IPS DF 6.9 (cell line): ENCODE results near the gene EMSY.

Source experiments
- DNase-seq: peaks from one replicate; pipeline ENCODE4 v3.0.0-alpha.2; 2013; ENCODE audit warnings: low read depth, low spot score
- H3K27ac ChIP-seq: one replicate; pipeline ENCODE4 v1.5.1; 2013; ENCODE audit warnings: low read length, control low read depth
- H3K27me3 ChIP-seq: 2 replicates; pipeline ENCODE4 v1.6.1; 2013; ENCODE audit warnings: mild to moderate bottlenecking, low read length; ENCODE audit not compliant: control insufficient read depth, insufficient read depth
- H3K36me3 ChIP-seq: 2 replicates; pipeline ENCODE4 v1.6.1; 2013; ENCODE audit warnings: low read length; ENCODE audit not compliant: control insufficient read depth, insufficient read depth
- H3K4me1 ChIP-seq: 2 replicates; pipeline ENCODE4 v1.6.1; 2013; ENCODE audit warnings: low read length; ENCODE audit not compliant: control insufficient read depth, insufficient read depth
- H3K4me3 ChIP-seq: 2 replicates; pipeline ENCODE4 v1.5.1; 2013; ENCODE audit warnings: mild to moderate bottlenecking, low read length
- H3K9me3 ChIP-seq: 2 replicates; pipeline ENCODE4 v1.6.1; 2013; ENCODE audit warnings: low read length, inconsistent platforms; ENCODE audit not compliant: control insufficient read depth, insufficient read depth
- WGBS: extraction: QIAGEN DNeasy Blood & Tissue Kit; methylation state at CpG from one replicate; pipeline ENCODE4 v1.1.7; 2013; ENCODE audit warnings: mixed read lengths, missing lambda C conversion rate; ENCODE audit not compliant: insufficient read length, insufficient coverage; 5-methylcytosine and 5-hydroxymethylcytosine counted together

The EMSY gene

DNA sequence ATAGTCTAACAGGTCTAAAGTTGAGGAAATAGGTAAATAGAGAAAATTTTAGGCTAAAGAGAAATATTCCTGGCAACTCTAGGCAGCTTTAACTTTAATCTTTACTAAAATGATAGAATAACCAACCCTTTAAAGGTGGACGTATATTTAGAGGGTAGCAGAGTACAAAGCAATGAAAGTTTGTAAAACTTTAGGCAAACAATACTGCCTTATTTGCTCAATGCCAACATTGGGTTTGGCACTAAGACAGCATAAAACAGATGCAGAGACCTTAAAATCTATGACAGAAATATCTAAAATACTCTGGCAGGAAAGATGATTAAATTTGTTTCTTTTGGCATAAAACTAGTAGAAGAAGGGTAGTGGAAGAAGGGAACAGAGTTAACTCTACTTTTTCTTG lies 70.7 kb downstream of the EMSY start:
- WGBS = no CpG with 5 or more reads among the region's 1 CpG

DNA sequence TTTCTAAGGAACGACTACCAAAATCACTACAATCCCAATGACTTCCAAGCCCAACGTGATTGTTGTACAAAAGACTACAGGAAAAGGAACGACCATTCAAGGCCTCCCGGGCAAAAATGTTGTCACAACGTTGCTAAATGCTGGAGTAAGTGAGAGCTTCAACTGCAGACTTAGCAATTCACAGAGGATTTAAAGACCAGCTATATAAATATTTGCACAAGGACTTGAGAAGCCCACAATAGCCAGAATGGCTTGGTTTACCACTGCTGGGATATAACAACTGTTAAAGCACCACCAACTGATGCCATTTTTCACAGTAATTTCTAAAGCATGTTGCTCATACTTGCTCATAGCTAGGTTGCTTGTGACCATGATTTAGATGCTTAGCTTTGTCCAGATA lies 78.3 kb downstream of the EMSY start:
- H3K4me1 ChIP-seq = no peaks in the 10 kb centered on the region

More for the DNA sequence above, 70.7 kb downstream of the EMSY start:
- no peak overlapping the region for H3K27ac ChIP-seq
- H3K4me1 ChIP-seq = peaks cover under 1% of the 10 kb centered on the region; the same call in 1 of the 2 replicates
- no peak for DNase-seq
- H3K9me3 ChIP-seq = no peaks in the 10 kb centered on the region
- H3K36me3 ChIP-seq = no peaks in the 10 kb centered on the region
- no peaks in the 10 kb centered on the region for H3K27me3 ChIP-seq
- no peak overlapping the region for H3K4me3 ChIP-seq

GRCh38 chr11:76523786-76524436 lies 79.1 kb downstream of the EMSY start:
- Histone ChIP-seq H3K27me3 (no peaks in the 10 kb centered on the region), H3K4me1 (no peaks in the 10 kb centered on the region), H3K9me3 (no peaks in the 10 kb centered on the region), H3K36me3 (peaks cover 2% of the 10 kb centered on the region; the same call in 1 of the 2 replicates), H3K4me3 (no peak overlapping the region), H3K27ac (no peak overlapping the region)
- WGBS = no CpG with 5 or more reads among the region's 2 CpGs
- no peak for DNase-seq

More for the DNA sequence above, 78.3 kb downstream of the EMSY start:
- peaks cover 2% of the 10 kb centered on the region; the same call in 1 of the 2 replicates for H3K36me3 ChIP-seq
- H3K27ac ChIP-seq = no peak overlapping the region
- H3K4me3 ChIP-seq = no peak overlapping the region
- no CpG with 5 or more reads among the region's 5 CpGs for WGBS
- H3K9me3 ChIP-seq = no peaks in the 10 kb centered on the region
- no peak for DNase-seq
- H3K27me3 ChIP-seq = no peaks in the 10 kb centered on the region

GRCh38 chr11:76524461-76524860 lies 79.6 kb downstream of the EMSY start:
- peaks cover 2% of the 10 kb centered on the region; the same call in 1 of the 2 replicates for H3K36me3 ChIP-seq
- H3K27me3 ChIP-seq = no peaks in the 10 kb centered on the region
- no peak for DNase-seq
- no peaks in the 10 kb centered on the region for H3K4me1 ChIP-seq
- no peak overlapping the region for H3K4me3 ChIP-seq
- no peaks in the 10 kb centered on the region for H3K9me3 ChIP-seq
- no CpG with 5 or more reads among the region's 4 CpGs for WGBS
- H3K27ac ChIP-seq = no peak overlapping the region

DNA sequence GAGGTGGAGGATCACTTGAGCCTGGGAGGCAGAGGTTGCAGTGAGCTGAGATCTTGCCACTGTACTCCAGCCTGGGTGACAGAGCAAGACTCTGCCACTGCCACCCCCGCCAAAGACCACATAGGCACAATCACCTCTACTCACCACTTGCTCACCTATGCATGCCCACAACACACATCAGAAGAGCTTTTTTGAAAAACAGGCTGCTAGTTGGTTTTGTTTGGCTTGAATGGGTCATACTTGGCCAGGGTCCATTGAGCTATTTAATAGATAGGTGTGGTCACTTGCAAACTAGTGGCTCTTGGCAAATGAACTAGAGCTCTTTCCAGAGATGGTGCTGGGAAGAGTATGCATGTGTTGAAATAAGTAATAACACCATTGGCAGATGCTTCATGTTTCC lies 80.1 kb downstream of the EMSY start:
- peaks cover 2% of the 10 kb centered on the region; the same call in 1 of the 2 replicates for H3K36me3 ChIP-seq
- no peaks in the 10 kb centered on the region for H3K4me1 ChIP-seq
- no peaks in the 10 kb centered on the region for H3K27me3 ChIP-seq
- H3K27ac ChIP-seq = no peak overlapping the region
- no CpG with 5 or more reads among the region's 1 CpG for WGBS
- no peaks in the 10 kb centered on the region for H3K9me3 ChIP-seq
- no peak for DNase-seq
- H3K4me3 ChIP-seq = no peak overlapping the region

GRCh38 chr11:76526878-76527277 lies 82.1 kb downstream of the EMSY start:
- WGBS = no CpG with 5 or more reads among the region's 2 CpGs
- Histone ChIP-seq H3K36me3 (peaks cover 2% of the 10 kb centered on the region; the same call in 1 of the 2 replicates), H3K4me3 (no peak overlapping the region), H3K27ac (no peak overlapping the region), H3K4me1 (no peaks in the 10 kb centered on the region), H3K27me3 (no peaks in the 10 kb centered on the region), H3K9me3 (no peaks in the 10 kb centered on the region)
- DNase-seq = no peak

- no peak for DNase-seq
- H3K4me1 ChIP-seq = no peaks in the 10 kb centered on the region
- no peak overlapping the region for H3K4me3 ChIP-seq
- peaks cover 14% of the 10 kb centered on the region; the same call in 1 of the 2 replicates for H3K36me3 ChIP-seq
- no peaks in the 10 kb centered on the region; the same call in 1 of the 2 replicates for H3K27me3 ChIP-seq
- no peak overlapping the region for H3K27ac ChIP-seq
- no peaks in the 10 kb centered on the region for H3K9me3 ChIP-seq
- WGBS = 100% methylated on average over 1 of the region's 2 CpGs
Measured at GRCh38 chr11:76542436-76542835, 97.6 kb downstream of the EMSY start.

DNA sequence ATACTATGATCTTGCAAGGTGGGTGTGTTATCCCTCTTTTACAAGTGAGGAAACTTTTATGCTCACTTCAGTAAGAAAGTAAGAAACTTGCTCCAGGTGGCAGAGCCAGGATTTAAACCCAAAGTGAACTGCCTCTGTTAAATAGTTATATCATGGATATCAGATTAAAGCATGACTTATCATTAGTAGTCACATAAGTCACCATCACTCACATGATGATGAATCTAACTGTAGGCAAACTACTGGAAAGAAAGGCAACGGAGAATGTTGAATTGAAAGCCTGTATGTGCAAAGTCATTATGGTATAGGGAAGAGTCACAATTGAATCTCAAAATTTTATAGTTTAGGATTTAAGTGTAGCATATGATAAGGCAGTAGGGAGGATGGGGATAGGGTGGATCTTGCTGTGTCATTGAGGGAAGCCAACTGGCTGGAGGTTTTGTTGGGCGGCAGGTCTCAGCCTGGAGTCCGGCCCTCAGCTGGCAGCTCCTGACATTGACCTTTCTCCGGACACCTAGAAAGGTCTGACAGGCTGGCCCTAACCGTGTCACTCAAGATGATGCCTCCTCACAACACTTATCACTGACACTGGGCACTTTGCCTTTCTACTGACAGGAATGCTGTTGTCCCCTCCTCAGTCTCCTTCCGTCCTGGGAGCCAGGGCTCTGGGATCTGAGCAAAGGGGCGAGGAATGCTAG lies 98.3 kb downstream of the EMSY start:
- Histone ChIP-seq H3K27ac (no peak overlapping the region), H3K9me3 (no peaks in the 10 kb centered on the region), H3K4me1 (no peaks in the 10 kb centered on the region), H3K36me3 (peaks cover 11% of the 10 kb centered on the region; the same call in 1 of the 2 replicates), H3K4me3 (no peak overlapping the region), H3K27me3 (no peaks in the 10 kb centered on the region)
- WGBS = no CpG with 5 or more reads among the region's 7 CpGs
- no peak for DNase-seq

GRCh38 chr11:76550781-76551180 lies 106.0 kb downstream of the EMSY start:
- Histone ChIP-seq H3K9me3 (peaks cover 1% of the 10 kb centered on the region; the same call in 1 of the 2 replicates), H3K36me3 (no peaks in the 10 kb centered on the region; the same call in 1 of the 2 replicates), H3K27me3 (no peaks in the 10 kb centered on the region), H3K4me1 (no peaks in the 10 kb centered on the region), H3K4me3 (no peak overlapping the region), H3K27ac (no peak overlapping the region)
- no peak for DNase-seq
- no CpG with 5 or more reads among the region's 7 CpGs for WGBS

DNA sequence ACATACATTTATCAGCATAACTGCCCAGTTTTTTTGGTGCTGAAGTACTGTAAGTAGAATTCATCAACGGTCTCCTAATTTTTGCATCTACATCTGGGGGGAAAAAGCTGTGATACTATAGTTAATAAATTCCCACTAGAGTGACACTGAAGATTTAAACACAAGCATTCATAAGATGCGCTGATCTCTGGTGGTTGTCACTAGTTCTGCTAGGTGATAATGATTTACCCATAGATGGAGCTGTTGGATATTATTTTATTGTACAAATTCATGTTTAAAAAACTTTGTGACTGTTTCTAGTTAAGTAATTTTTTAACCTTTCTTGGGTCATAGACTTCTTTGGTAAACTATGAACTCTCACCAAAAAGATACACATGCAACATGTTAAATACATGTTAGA lies 106.6 kb downstream of the EMSY start:
- H3K4me1 ChIP-seq = no peaks in the 10 kb centered on the region
- peaks cover 1% of the 10 kb centered on the region; the same call in 1 of the 2 replicates for H3K9me3 ChIP-seq
- no peaks in the 10 kb centered on the region for H3K36me3 ChIP-seq
- no peaks in the 10 kb centered on the region for H3K27me3 ChIP-seq
- no peak for DNase-seq
- WGBS = no CpG with 5 or more reads among the region's 2 CpGs
- no peak overlapping the region for H3K4me3 ChIP-seq
- no peak overlapping the region for H3K27ac ChIP-seq
